HG03432 (cell line): ENCODE results near the gene PROC.
"Not testable (repeated sequence)": the region's sequence is repeated elsewhere in the genome, so short reads cannot be mapped to it uniquely, and the experiment has no call there.

ENCODE experiments used
- ATAC-seq: cut with Tn5 transposase; IDR thresholded peaks from one replicate; pipeline ENCODE4 v1.9.1; 2021; ENCODE audit warnings: mild to moderate bottlenecking, moderate library complexity; ENCODE audit not compliant: unreplicated experiment

PROC gene

DNA sequence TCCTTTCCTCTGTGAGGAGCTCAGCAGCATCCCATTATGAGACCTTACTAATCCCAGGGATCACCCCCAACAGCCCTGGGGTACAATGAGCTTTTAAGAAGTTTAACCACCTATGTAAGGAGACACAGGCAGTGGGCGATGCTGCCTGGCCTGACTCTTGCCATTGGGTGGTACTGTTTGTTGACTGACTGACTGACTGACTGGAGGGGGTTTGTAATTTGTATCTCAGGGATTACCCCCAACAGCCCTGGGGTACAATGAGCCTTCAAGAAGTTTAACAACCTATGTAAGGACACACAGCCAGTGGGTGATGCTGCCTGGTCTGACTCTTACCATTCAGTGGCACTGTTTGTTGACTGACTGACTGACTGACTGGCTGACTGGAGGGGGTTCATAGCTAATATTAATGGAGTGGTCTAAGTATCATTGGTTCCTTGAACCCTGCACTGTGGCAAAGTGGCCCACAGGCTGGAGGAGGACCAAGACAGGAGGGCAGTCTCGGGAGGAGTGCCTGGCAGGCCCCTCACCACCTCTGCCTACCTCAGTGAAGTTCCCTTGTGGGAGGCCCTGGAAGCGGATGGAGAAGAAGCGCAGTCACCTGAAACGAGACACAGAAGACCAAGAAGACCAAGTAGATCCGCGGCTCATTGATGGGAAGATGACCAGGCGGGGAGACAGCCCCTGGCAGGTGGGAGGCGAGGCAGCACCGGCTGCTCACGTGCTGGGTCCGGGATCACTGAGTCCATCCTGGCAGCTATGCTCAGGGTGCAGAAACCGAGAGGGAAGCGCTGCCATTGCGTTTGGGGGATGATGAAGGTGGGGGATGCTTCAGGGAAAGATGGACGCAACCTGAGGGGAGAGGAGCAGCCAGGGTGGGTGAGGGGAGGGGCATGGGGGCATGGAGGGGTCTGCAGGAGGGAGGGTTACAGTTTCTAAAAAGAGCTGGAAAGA is 7.6 kb downstream of the PROC start:
- no peak for ATAC-seq

DNA sequence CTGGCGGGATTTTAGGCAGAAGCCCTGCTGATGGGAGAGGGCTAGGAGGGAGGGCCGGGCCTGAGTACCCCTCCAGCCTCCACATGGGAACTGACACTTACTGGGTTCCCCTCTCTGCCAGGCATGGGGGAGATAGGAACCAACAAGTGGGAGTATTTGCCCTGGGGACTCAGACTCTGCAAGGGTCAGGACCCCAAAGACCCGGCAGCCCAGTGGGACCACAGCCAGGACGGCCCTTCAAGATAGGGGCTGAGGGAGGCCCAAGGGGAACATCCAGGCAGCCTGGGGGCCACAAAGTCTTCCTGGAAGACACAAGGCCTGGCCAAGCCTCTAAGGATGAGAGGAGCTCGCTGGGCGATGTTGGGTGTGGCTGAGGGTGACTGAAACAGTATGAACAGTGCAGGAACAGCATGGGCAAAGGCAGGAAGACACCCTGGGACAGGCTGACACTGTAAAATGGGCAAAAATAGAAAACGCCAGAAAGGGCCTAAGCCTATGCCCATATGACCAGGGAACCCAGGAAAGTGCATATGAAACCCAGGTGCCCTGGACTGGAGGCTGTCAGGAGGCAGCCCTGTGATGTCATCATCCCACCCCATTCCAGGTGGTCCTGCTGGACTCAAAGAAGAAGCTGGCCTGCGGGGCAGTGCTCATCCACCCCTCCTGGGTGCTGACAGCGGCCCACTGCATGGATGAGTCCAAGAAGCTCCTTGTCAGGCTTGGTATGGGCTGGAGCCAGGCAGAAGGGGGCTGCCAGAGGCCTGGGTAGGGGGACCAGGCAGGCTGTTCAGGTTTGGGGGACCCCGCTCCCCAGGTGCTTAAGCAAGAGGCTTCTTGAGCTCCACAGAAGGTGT is 8.5 kb downstream of the PROC start:
- ATAC-seq, result no peak

DNA sequence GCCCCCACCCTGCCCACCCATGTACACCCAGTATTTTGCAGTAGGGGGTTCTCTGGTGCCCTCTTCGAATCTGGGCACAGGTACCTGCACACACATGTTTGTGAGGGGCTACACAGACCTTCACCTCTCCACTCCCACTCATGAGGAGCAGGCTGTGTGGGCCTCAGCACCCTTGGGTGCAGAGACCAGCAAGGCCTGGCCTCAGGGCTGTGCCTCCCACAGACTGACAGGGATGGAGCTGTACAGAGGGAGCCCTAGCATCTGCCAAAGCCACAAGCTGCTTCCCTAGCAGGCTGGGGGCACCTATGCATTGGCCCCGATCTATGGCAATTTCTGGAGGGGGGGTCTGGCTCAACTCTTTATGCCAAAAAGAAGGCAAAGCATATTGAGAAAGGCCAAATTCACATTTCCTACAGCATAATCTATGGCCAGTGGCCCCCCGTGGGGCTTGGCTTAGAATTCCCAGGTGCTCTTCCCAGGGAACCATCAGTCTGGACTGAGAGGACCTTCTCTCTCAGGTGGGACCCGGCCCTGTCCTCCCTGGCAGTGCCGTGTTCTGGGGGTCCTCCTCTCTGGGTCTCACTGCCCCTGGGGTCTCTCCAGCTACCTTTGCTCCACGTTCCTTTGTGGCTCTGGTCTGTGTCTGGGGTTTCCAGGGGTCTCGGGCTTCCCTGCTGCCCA is 9.3 kb downstream of the PROC start:
- ATAC-seq, result no peak

DNA sequence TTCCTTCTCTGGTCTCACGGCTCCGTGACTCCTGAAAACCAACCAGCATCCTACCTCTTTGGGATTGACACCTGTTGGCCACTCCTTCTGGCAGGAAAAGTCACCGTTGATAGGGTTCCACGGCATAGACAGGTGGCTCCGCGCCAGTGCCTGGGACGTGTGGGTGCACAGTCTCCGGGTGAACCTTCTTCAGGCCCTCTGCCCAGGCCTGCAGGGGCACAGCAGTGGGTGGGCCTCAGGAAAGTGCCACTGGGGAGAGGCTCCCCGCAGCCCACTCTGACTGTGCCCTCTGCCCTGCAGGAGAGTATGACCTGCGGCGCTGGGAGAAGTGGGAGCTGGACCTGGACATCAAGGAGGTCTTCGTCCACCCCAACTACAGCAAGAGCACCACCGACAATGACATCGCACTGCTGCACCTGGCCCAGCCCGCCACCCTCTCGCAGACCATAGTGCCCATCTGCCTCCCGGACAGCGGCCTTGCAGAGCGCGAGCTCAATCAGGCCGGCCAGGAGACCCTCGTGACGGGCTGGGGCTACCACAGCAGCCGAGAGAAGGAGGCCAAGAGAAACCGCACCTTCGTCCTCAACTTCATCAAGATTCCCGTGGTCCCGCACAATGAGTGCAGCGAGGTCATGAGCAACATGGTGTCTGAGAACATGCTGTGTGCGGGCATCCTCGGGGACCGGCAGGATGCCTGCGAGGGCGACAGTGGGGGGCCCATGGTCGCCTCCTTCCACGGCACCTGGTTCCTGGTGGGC is 10.0 kb downstream of the PROC start:
- no peak for ATAC-seq

DNA sequence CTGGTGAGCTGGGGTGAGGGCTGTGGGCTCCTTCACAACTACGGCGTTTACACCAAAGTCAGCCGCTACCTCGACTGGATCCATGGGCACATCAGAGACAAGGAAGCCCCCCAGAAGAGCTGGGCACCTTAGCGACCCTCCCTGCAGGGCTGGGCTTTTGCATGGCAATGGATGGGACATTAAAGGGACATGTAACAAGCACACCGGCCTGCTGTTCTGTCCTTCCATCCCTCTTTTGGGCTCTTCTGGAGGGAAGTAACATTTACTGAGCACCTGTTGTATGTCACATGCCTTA is 10.5 kb downstream of the PROC start:
- no peak for ATAC-seq

DNA sequence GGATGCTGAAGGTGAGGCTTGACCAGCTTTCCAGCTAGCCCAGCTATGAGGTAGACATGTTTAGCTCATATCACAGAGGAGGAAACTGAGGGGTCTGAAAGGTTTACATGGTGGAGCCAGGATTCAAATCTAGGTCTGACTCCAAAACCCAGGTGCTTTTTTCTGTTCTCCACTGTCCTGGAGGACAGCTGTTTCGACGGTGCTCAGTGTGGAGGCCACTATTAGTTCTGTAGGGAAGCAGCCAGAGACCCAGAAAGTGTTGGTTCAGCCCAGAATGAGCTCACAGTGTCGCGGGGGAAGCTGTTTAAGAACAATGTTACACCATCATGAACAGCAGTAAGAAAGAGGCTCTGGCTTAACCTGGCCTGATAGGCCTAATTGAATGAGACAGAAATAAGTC is 11.1 kb downstream of the PROC start:
- ATAC-seq, result no peak

DNA sequence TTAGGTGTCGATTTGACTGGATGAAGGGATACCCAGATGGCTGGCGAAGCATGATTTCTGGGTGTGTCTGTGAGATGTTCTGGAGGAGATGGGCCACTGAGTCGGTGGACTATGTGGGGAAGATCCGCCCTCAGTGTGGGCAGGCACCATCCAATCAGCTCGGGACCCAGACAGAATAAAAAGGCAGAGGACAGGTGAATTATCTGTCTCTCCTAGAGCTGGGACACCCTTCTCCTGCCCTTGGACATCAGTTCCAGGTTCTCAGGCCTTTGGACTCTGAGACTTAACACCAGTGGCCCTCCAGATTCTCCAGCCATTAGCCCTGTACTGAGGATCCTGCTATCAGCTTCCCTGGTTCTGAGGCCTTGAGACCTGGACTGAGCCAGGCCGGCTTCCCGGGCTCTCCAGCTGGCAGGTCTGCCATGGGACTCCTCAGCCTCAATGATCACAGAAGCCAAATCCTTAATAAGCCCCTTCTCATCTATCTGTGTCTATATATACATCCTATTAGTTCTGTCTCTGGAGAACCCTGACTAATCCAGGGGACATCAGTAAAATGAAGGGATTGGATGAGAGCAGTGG is 11.7 kb downstream of the PROC start:
- no peak for ATAC-seq

DNA sequence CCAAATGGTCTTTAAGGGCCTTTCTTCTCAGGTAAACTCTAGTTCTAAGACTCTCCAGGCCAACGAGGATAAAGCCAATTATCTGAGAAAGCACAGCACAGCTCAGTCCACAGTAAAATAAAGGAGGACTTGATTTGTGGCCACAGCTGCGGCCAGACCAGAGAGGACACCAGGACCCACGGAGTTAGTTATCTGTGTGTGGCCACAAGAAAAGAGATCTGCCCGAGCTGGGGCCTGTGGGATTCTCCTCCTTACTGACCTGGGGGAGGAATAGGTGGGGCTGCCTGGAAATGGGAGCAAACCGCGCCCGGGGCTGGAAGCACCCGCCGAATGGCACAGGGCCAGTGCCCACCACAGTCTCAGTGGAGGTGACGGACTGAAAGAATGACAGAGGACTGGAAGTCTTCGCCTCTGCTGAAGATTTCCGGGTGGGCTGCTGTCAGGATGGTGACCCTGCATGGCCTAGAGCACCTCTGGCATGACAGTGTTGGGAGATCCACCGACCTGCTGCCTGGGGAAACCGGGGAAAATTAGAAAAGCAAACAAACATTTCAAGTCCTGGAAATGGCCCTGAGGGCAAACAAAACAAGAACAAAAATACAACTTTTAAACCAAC is 13.3 kb downstream of the PROC start:
- ATAC-seq, result no peak

DNA sequence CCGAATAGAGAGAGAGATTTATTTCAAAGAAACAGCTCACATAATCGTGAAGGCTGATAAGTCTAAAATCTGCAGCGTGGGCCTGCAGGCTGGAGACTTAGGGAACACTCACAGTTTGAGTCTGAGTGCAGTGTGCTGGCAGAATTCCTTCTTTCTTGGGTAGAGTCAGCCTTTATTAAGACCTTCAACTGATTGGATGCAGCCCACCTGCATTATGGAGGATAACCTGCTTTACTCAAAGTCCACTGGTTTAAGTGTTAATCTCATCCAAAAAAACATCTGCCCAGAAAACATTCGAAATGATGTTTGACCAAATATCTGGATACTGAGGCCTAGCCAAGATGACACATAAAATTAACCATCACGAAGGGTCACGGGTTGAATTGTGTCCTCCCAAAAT is 16.3 kb downstream of the PROC start:
- ATAC-seq, result no peak

DNA sequence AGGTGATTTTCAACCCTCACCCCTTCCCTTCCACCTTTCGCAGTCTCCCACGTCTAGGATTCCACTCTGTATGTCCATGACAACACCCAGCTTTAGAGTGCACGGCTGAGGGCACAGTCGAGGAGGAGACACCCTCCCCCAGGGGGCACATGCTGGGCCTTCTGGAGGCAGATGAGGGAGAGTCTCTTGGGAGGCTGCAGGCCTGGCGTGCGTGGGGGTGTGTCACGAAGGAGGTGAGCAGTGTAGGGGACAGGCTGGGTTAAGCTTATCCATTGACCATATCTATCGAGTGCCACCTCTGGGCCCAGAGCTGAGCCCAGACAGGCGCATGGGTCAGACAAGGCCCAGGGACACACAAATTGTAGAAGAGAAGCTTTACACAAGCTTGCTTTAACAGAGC is 18.8 kb downstream of the PROC start:
- ATAC-seq, result no peak

DNA sequence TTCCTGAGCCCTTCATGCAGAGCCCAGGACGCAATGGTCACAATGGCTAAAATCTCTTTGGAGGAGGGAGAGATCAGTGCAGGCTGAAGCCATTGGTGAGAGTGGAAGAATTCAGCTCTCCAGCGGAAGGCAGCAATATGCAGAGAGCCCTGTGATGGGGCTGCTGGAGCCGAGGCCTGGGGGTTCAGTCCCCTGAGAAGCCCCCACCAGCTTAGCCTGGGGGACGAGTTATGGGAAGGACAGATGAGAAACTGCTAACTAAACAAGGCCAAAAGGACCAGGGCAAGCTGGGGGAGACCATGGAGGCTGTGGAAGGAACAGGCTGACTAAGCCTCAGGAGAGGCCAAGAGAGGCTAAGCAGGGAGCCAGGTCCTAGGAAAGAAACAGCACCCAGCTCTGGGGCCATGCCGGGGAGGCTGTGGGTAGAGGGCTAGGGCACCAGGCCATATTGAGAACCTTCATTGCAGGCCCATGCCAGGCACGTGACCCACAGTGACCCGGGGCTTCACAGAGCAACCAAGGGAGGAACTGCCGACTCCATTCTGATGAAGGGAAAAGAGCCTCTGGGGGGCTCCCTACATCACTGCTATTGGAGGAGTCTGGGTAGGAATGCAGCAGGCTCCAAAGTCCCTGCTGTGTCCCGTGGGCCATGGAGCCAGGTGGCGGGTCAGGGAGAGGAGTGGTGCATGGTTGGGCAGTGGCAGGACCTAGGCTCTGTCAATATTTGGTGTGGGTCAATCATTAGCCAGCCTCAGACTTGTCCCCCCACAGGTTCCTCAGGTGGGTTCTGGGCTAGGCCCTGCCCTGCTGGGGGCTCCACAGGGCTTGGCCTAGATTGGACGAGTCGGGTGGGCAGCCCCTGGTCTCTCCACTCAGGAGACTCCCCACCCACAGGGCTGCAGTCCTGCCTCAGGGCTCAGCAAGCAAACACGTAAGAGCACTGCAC is 19.8 kb downstream of the PROC start:
- ATAC-seq, result no peak

DNA sequence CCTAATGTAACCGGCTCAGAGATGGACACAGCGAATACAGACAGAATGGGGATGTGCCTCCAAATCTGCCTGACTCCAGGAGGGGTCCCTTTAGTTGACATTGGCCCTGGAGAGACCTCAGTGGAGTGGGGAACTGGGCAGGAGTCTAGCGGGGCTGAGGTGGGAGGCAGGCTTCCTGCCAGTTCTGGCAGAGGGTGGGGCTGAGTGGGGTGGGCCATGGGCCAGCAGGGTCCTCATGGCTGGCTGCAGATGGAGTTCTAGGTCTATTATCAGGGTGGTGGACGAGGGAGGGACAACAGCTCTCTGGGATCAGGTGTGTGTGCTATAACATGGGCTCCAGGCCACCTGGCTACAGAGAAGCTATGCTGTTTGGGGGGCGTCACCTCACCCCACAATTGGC is 21.1 kb downstream of the PROC start:
- no peak for ATAC-seq

DNA sequence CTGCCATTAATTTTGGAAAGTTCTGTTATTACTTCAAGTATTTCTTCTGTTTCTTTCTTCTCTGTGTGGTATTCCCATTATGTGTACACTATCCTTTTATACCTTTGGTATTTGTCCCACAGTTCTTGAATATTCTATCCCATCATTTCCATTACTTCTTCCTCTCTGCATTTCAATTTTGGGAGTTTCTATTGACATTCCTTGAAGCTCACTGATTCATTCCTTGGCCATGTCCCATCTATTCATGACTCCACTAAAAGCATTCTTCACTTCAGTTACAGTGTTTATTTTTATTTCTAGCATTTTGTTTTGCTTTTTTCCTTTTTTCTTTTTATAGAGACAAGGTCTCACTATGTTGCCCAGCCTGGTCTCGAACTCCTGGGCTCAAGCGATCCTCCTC is 30.3 kb downstream of the PROC start:
- no peak for ATAC-seq

DNA sequence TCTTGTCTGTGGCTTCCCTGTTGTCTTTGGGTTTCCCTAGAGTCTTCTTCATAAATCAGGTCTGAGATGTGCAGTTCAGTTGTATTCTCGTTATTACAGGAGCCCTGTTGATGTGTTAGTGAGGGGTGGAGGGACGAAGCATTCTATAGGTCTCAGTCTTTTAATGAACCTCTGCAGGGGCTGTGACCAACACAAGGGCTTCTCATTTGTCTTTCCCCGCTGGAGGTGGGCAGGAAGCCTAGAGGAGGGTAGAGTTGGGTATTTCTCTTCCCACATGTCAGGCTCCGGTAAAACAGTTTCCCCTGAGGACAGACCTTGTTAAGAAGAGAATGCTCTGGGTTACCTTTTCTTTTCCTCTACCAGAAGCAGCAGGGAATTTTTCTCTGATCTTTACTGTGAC is 31.2 kb downstream of the PROC start:
- ATAC-seq, result no peak

DNA sequence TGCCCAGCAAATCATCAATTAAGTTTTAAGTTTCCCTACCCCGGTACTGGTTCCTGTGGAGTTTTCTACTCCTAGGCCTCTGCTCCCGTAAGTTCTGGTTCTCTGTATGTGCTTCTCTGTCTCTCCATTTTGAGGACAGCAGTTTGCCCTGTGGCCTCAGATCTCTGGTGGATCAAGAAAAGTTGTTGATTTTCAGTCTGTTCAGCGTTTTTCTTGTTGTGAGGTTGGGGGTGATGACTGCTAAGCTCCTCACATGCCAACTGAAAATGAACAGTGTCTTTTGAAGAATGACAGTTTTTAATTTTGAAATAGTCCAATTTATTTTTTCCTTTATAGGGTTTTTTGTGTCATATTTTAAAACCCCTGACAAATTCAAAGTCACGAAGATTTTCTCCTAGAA is 31.7 kb downstream of the PROC start:
- ATAC-seq, result no peak

DNA sequence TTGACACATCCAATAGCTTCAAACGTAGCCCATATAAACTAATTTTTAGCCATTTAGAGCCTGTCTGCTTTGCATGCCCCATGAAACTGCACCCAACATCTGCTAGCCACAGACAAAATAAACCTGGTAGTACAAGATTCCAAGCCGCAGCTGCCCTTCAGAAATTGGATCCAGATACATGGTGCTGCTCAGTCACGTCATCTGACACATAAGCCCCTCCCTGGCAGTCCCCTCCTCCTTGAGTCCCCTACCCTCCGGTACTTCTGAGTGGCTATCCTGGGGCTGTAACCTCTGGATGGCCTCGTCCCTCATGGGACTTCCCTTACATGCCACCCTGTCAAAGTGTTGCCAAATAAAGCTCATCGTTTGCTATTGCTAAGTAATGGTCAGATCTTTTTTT is 33.8 kb downstream of the PROC start:
- no peak for ATAC-seq

DNA sequence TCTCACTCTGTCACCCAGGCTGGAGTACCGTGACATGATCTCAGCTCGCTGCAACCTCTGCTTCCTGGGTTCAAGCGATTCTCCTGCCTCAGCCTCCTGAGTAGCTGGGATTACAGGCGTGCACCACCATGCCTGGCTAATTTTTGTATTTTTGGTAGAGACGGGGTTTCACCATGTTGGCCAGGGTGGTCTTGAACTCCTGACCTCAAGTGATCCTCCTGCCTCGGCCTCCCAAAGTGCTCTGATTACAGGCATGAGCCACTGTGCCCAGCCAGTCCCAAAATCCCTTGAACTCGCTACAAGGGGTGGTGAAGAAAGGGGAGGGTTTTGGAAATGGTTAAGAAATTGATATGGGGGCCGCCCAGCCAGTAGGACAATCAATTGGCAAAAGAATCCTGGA is 34.2 kb downstream of the PROC start:
- ATAC-seq, result not testable (repeated sequence)

DNA sequence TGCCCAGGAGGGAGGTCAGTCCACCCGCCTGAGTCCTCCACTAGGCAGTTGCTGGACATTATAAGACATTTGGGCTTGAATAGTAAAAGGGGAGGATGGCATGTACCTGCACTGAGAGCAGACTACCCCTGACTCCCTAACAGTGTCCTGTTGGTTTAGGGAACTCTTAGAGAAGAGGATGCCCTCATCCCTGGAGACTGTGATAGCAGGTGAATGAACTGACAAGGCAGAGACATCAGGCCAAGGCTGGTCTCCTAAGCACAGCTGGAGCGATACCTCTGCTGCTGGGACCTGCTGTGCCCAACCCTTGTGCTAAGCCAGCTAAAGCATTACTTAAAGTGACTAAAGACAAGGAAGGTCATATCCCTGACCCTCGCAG is 34.8 kb downstream of the PROC start:
- no peak for ATAC-seq
